ENCODE measurements around the gene RSBN1.

RSBN1 gene

DNA sequence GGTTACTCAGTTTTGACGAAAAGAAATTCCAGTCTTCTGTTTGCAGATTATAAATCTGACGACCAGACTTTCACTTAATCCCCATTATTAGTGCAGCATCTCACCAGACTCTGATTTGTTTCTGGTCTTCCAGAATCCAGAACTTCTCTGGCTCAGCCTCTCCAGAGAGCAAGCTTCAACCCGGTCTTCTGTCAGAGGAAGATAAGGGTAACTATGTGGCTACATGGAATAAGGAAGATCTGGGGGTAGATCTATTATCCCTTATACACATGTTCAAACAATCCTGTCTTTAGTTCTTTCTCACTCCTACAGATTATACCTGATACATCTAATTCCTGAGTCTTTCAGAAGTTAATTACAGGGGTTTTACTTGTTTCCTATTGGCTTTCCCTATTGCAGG is 62.9 kb downstream of the RSBN1 start:
- Histone ChIP-seq H3K27ac (ENCODE audit: low read depth, low read length, poor library complexity, severe bottlenecking) (no peak overlapping the region), H3K9me3 (ENCODE audit: low read length) (no peaks in the 10 kb centered on the region)
- TF ChIP-seq, protein P1, sequence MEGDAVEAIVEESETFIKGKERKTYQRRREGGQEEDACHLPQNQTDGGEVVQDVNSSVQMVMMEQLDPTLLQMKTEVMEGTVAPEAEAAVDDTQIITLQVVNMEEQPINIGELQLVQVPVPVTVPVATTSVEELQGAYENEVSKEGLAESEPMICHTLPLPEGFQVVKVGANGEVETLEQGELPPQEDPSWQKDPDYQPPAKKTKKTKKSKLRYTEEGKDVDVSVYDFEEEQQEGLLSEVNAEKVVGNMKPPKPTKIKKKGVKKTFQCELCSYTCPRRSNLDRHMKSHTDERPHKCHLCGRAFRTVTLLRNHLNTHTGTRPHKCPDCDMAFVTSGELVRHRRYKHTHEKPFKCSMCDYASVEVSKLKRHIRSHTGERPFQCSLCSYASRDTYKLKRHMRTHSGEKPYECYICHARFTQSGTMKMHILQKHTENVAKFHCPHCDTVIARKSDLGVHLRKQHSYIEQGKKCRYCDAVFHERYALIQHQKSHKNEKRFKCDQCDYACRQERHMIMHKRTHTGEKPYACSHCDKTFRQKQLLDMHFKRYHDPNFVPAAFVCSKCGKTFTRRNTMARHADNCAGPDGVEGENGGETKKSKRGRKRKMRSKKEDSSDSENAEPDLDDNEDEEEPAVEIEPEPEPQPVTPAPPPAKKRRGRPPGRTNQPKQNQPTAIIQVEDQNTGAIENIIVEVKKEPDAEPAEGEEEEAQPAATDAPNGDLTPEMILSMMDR (IDR thresholded peaks at IDR 0.05; ENCODE audit: low read length) = no peak
- TF ChIP-seq EZH2 (IDR thresholded peaks at IDR 0.05; ENCODE audit: borderline replicate concordance, low read length) = no peak

DNA sequence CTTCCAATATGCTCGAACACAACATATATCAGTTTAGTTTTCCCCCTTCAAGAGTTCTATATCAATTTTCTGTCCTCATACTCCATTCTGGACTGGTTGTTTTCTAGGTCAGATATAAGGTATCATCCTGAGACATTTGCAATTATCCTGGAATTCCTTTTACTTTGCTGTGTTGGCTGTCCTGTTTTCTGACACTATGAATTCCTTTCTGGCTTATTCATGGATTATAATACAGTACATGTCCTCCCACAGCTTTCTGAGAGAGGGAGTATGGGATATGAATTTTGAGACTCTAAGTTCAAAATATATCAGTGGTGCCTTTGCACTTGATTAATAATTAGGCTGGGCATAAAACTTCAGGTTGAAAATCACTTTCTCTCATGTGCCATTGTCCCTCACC is 64.9 kb downstream of the RSBN1 start:
- H3K27ac ChIP-seq (ENCODE audit: low read depth, low read length, poor library complexity, severe bottlenecking) = no peak overlapping the region
- no peaks in the 10 kb centered on the region for H3K4me1 ChIP-seq (ENCODE audit: insufficient read depth, low read length, severe bottlenecking)
- H3K4me2 ChIP-seq (ENCODE audit: low read length) = no peak overlapping the region
- H3K4me3 ChIP-seq (ENCODE audit: low read depth, low read length, poor library complexity, severe bottlenecking) = no peak overlapping the region
- H3F3A ChIP-seq (ENCODE audit: insufficient read depth, low read length) = no peaks in the 10 kb centered on the region
- H4K20me1 ChIP-seq (ENCODE audit: insufficient read depth, low read length) = no peaks in the 10 kb centered on the region
- no peak overlapping the region for H2AFZ ChIP-seq (ENCODE audit: low read length)
- H3K9ac ChIP-seq (ENCODE audit: low read length) = no peak overlapping the region
- H3K9me3 ChIP-seq (ENCODE audit: low read length) = no peaks in the 10 kb centered on the region
- TF ChIP-seq, protein P1 (IDR thresholded peaks at IDR 0.05; ENCODE audit: low read length) = no peak
- no peak for TF ChIP-seq EZH2 (IDR thresholded peaks at IDR 0.05; ENCODE audit: borderline replicate concordance, low read length)
- H3K9me2 ChIP-seq (ENCODE audit: low read depth, low read length) = no peaks in the 10 kb centered on the region
- H3K79me2 ChIP-seq (ENCODE audit: insufficient read depth, low read length) = no peaks in the 10 kb centered on the region
- peaks cover 28% of the 10 kb centered on the region for H3K36me3 ChIP-seq (ENCODE audit: insufficient read depth, low read length)
- no peaks in the 10 kb centered on the region for H3K27me3 ChIP-seq (ENCODE audit: insufficient read depth, low read length)

More for the DNA sequence above, 62.9 kb downstream of the RSBN1 start:
- Histone ChIP-seq H3K4me2 (ENCODE audit: low read length) (no peak overlapping the region), H4K20me1 (ENCODE audit: insufficient read depth, low read length) (no peaks in the 10 kb centered on the region), H3K79me2 (ENCODE audit: insufficient read depth, low read length) (no peaks in the 10 kb centered on the region), H3K27me3 (ENCODE audit: insufficient read depth, low read length) (no peaks in the 10 kb centered on the region), H2AFZ (ENCODE audit: low read length) (no peak overlapping the region), H3K9ac (ENCODE audit: low read length) (no peak overlapping the region), H3K4me1 (ENCODE audit: insufficient read depth, low read length, severe bottlenecking) (no peaks in the 10 kb centered on the region), H3K36me3 (ENCODE audit: insufficient read depth, low read length) (peaks cover 42% of the 10 kb centered on the region), H3K9me2 (ENCODE audit: low read depth, low read length) (no peaks in the 10 kb centered on the region), H3K4me3 (ENCODE audit: low read depth, low read length, poor library complexity, severe bottlenecking) (no peak overlapping the region), H3F3A (ENCODE audit: insufficient read depth, low read length) (no peaks in the 10 kb centered on the region)

DNA sequence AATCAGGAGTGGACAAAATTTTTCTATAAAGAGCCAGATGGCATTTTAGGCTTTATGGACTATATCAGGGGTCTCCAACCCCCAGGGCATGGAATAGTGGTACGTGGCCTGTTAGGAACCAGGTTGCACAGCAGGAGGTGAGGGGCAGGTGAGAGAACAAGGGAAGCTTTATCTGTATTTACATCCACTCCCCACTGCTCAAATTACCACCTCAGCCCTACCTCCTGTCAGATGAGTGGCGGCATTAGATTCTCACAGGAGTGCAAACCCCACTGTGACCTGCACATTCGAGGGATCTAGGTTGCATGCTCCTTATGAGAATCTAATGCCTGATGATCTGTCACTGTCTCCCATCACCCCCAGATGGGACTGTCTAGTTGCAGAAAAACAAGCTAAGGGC is 66.9 kb downstream of the RSBN1 start:
- no peaks in the 10 kb centered on the region for H3K9me3 ChIP-seq (ENCODE audit: low read length)
- no peaks in the 10 kb centered on the region for H3K27me3 ChIP-seq (ENCODE audit: insufficient read depth, low read length)
- H3K4me3 ChIP-seq (ENCODE audit: low read depth, low read length, poor library complexity, severe bottlenecking) = no peak overlapping the region
- H3K27ac ChIP-seq (ENCODE audit: low read depth, low read length, poor library complexity, severe bottlenecking) = no peak overlapping the region
- no peaks in the 10 kb centered on the region for H3K9me2 ChIP-seq (ENCODE audit: low read depth, low read length)
- TF ChIP-seq, protein P1 (IDR thresholded peaks at IDR 0.05; ENCODE audit: low read length) = no peak
- TF ChIP-seq EZH2 (IDR thresholded peaks at IDR 0.05; ENCODE audit: borderline replicate concordance, low read length) = no peak
- H3K9ac ChIP-seq (ENCODE audit: low read length) = no peak overlapping the region
- no peaks in the 10 kb centered on the region for H3K79me2 ChIP-seq (ENCODE audit: insufficient read depth, low read length)
- H3K4me1 ChIP-seq (ENCODE audit: insufficient read depth, low read length, severe bottlenecking) = no peaks in the 10 kb centered on the region
- H3F3A ChIP-seq (ENCODE audit: insufficient read depth, low read length) = no peaks in the 10 kb centered on the region
- peaks cover 29% of the 10 kb centered on the region for H3K36me3 ChIP-seq (ENCODE audit: insufficient read depth, low read length)
- no peak overlapping the region for H3K4me2 ChIP-seq (ENCODE audit: low read length)
- no peak overlapping the region for H2AFZ ChIP-seq (ENCODE audit: low read length)
- no peaks in the 10 kb centered on the region for H4K20me1 ChIP-seq (ENCODE audit: insufficient read depth, low read length)
